SK-N-SH treated with all-trans-retinoic acid at 6 μM for 48 hours (cell line): ENCODE data around the gene ABCC2.

Experiments
- ATAC-seq: fragments of 200-7000 bp; cut with Tn5 transposase; 3 replicates; pipeline ENCODE4 v1.9.1; 2020; ENCODE audit warnings: mild to moderate bottlenecking, moderate library complexity
- ARNTL ChIP-seq: fragments of 450-650 bp; formaldehyde crosslinking; IDR thresholded peaks from 2 replicates; pipeline ENCODE4 v1.5.0; 2020; ENCODE audit warnings: low read depth, mild to moderate bottlenecking, moderate library complexity, borderline replicate concordance
- BACH2 ChIP-seq: fragments of 250-450 bp; sonication (Bioruptor Pico); IDR thresholded peaks from 2 replicates; pipeline ENCODE4 v1.9.0; 2021; ENCODE audit warnings: mild to moderate bottlenecking, borderline replicate concordance
- CSDC2 ChIP-seq: fragments of 250-450 bp; sonication (Bioruptor Pico); IDR thresholded peaks from 2 replicates; pipeline ENCODE4 v1.5.0; 2020; ENCODE audit warnings: mild to moderate bottlenecking, moderate library complexity
- ESRRG ChIP-seq: fragments of 250-450 bp; sonication (Bioruptor Pico); IDR thresholded peaks from 2 replicates; pipeline ENCODE4 v1.6.1; 2021; ENCODE audit warnings: mild to moderate bottlenecking
- GLIS3 ChIP-seq: fragments of 250-450 bp; sonication (Bioruptor Pico); IDR thresholded peaks from 2 replicates; pipeline ENCODE4 v1.5.0; 2020; ENCODE audit warnings: mild to moderate bottlenecking, moderate library complexity
- ISL1 ChIP-seq: fragments of 250-450 bp; sonication (Bioruptor Pico); IDR thresholded peaks from 2 replicates; pipeline ENCODE4 v2.1.2; 2022; ENCODE audit warnings: mild to moderate bottlenecking, moderate library complexity
- OSR1 ChIP-seq: fragments of 250-450 bp; sonication (Bioruptor Pico); IDR thresholded peaks from 2 replicates; pipeline ENCODE4 v1.8.0; 2022; ENCODE audit warnings: moderate library complexity, mild to moderate bottlenecking, inconsistent platforms
- PPARA ChIP-seq: fragments of 250-450 bp; sonication (Bioruptor Pico); IDR thresholded peaks from 2 replicates; pipeline ENCODE4 v1.5.0; 2020; ENCODE audit warnings: mild to moderate bottlenecking, borderline replicate concordance
- RARB ChIP-seq: fragments of 250-450 bp; sonication (Bioruptor Pico); IDR thresholded peaks from 2 replicates; pipeline ENCODE4 v1.8.0; 2021; ENCODE audit warnings: mild to moderate bottlenecking, moderate library complexity
- SNAI2 ChIP-seq: fragments of 250-450 bp; sonication (Bioruptor Pico); IDR thresholded peaks from 2 replicates; pipeline ENCODE4 v1.5.0; 2020; ENCODE audit warnings: mild to moderate bottlenecking, moderate library complexity
- TCF4 ChIP-seq: fragments of 250-450 bp; sonication (Bioruptor Pico); IDR thresholded peaks from 2 replicates; pipeline ENCODE4 v1.8.0; 2021; ENCODE audit warnings: mild to moderate bottlenecking, moderate library complexity, borderline replicate concordance
- TOX ChIP-seq: fragments of 250-450 bp; sonication (Bioruptor Pico); IDR thresholded peaks from 2 replicates; pipeline ENCODE4 v1.8.0; 2021; ENCODE audit warnings: mild to moderate bottlenecking, moderate library complexity, borderline replicate concordance
- ZC3H10 ChIP-seq: fragments of 250-450 bp; sonication (Bioruptor Pico); IDR thresholded peaks from 2 replicates; pipeline ENCODE4 v1.5.1; 2021; ENCODE audit warnings: mild to moderate bottlenecking, moderate library complexity
- ZFP3 ChIP-seq: fragments of 250-450 bp; sonication (Bioruptor Pico); IDR thresholded peaks from 2 replicates; pipeline ENCODE4 v1.5.0; 2020; ENCODE audit warnings: mild to moderate bottlenecking, moderate library complexity
- ZNF565 ChIP-seq: fragments of 450-650 bp; formaldehyde crosslinking; conservative IDR thresholded peaks from 2 replicates; pipeline ENCODE4 v1.5.0; 2020; ENCODE audit warnings: low read depth, mild to moderate bottlenecking, moderate library complexity
- ZNF8 ChIP-seq: fragments of 450-650 bp; formaldehyde crosslinking; IDR thresholded peaks from 2 replicates; pipeline ENCODE4 v1.5.0; 2020; ENCODE audit warnings: mild to moderate bottlenecking, moderate library complexity
- TF ChIP-seq, protein P1 (sequence below): fragments of 250-450 bp; sonication (Bioruptor Pico); IDR thresholded peaks from 2 replicates; pipeline ENCODE4 v1.8.0; 2020; ENCODE audit warnings: mild to moderate bottlenecking, moderate library complexity, borderline replicate concordance
- TF ChIP-seq, protein P2 (sequence below): fragments of 250-450 bp; sonication (Bioruptor Pico); IDR thresholded peaks from 2 replicates; pipeline ENCODE4 v1.5.1; 2020; ENCODE audit warnings: low read depth, mild to moderate bottlenecking, moderate library complexity
- TF ChIP-seq, protein P3 (sequence below): fragments of 250-450 bp; sonication (Bioruptor Pico); IDR thresholded peaks from 2 replicates; pipeline ENCODE4 v1.5.1; 2021; ENCODE audit warnings: mild to moderate bottlenecking, moderate library complexity
- TF ChIP-seq, protein P4 (sequence below): fragments of 250-450 bp; sonication (Bioruptor Pico); IDR thresholded peaks from 2 replicates; pipeline ENCODE4 v1.8.0; 2021; ENCODE audit warnings: low read depth, mild to moderate bottlenecking, moderate library complexity, borderline replicate concordance

The ABCC2 gene

DNA sequence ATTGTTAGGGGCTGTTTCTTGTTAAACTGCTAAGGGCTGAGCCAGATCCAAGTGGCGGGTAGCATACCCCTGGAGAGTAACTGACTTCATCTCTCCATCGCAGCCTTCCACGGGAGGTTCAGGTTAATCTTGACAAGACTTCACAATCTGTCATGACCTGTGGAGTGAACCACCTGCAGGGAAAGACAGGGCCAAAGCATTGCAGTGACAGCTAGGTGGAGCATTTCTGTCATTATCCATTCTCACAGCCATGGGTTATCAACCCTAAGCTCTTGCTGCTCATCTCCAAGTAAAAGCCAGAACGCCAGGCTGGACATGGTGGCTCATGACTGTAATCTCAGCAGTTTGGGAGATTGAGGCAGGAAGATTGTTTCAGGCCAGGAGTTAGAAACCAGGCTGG, 17.2 kb downstream of the ABCC2 start (continued):
- TF ChIP-seq, protein P1, sequence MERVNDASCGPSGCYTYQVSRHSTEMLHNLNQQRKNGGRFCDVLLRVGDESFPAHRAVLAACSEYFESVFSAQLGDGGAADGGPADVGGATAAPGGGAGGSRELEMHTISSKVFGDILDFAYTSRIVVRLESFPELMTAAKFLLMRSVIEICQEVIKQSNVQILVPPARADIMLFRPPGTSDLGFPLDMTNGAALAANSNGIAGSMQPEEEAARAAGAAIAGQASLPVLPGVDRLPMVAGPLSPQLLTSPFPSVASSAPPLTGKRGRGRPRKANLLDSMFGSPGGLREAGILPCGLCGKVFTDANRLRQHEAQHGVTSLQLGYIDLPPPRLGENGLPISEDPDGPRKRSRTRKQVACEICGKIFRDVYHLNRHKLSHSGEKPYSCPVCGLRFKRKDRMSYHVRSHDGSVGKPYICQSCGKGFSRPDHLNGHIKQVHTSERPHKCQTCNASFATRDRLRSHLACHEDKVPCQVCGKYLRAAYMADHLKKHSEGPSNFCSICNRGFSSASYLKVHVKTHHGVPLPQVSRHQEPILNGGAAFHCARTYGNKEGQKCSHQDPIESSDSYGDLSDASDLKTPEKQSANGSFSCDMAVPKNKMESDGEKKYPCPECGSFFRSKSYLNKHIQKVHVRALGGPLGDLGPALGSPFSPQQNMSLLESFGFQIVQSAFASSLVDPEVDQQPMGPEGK (CRISPR knock-in tag), result no peak
- TF ChIP-seq ISL1 (no peak), ZNF8 (CRISPR knock-in tag) (no peak), ARNTL (CRISPR knock-in tag) (no peak), ESRRG (CRISPR knock-in tag) (no peak), OSR1 (CRISPR knock-in tag) (no peak)
- TF ChIP-seq, protein P2, sequence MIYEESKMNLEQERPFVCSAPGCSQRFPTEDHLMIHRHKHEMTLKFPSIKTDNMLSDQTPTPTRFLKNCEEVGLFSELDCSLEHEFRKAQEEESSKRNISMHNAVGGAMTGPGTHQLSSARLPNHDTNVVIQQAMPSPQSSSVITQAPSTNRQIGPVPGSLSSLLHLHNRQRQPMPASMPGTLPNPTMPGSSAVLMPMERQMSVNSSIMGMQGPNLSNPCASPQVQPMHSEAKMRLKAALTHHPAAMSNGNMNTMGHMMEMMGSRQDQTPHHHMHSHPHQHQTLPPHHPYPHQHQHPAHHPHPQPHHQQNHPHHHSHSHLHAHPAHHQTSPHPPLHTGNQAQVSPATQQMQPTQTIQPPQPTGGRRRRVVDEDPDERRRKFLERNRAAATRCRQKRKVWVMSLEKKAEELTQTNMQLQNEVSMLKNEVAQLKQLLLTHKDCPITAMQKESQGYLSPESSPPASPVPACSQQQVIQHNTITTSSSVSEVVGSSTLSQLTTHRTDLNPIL (CRISPR knock-in tag), result no peak
- TF ChIP-seq, protein P3, sequence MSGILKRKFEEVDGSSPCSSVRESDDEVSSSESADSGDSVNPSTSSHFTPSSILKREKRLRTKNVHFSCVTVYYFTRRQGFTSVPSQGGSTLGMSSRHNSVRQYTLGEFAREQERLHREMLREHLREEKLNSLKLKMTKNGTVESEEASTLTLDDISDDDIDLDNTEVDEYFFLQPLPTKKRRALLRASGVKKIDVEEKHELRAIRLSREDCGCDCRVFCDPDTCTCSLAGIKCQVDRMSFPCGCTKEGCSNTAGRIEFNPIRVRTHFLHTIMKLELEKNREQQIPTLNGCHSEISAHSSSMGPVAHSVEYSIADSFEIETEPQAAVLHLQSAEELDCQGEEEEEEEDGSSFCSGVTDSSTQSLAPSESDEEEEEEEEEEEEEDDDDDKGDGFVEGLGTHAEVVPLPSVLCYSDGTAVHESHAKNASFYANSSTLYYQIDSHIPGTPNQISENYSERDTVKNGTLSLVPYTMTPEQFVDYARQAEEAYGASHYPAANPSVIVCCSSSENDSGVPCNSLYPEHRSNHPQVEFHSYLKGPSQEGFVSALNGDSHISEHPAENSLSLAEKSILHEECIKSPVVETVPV (CRISPR knock-in tag), result no peak

DNA sequence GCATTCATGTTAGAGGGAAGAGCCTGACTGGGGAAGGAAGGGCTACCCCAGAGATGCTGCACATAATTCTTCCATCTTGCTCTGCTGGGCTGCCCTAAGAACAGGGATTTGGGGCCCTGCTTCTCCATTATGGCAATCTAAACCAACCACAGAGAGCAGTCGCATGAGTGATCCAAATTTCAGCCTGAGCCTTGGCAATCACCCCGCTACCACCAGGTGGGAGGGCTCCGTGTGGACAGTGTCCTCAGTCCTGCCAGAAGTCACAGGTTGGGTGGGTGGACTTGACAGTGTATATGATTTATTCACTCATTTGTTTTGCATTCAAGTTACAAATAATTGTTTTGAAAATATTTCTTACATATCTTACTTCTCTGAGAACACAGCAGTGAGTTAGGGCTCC, 22.0 kb downstream of the ABCC2 start:
- TF ChIP-seq ZNF565 (no peak), ZNF8 (CRISPR knock-in tag) (no peak), ESRRG (CRISPR knock-in tag) (no peak), ZFP3 (CRISPR knock-in tag) (no peak), GLIS3 (CRISPR knock-in tag) (no peak), OSR1 (CRISPR knock-in tag) (no peak), SNAI2 (no peak), PPARA (no peak), ARNTL (CRISPR knock-in tag) (no peak), ZC3H10 (CRISPR knock-in tag) (no peak), TCF4 (CRISPR knock-in tag) (no peak), BACH2 (CRISPR knock-in tag) (no peak), TOX (CRISPR knock-in tag) (no peak), RARB (no peak), CSDC2 (no peak)
- TF ChIP-seq, protein P4, sequence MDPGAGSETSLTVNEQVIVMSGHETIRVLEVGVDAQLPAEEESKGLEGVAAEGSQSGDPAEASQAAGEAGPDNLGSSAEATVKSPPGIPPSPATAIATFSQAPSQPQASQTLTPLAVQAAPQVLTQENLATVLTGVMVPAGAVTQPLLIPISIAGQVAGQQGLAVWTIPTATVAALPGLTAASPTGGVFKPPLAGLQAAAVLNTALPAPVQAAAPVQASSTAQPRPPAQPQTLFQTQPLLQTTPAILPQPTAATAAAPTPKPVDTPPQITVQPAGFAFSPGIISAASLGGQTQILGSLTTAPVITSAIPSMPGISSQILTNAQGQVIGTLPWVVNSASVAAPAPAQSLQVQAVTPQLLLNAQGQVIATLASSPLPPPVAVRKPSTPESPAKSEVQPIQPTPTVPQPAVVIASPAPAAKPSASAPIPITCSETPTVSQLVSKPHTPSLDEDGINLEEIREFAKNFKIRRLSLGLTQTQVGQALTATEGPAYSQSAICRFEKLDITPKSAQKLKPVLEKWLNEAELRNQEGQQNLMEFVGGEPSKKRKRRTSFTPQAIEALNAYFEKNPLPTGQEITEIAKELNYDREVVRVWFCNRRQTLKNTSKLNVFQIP (CRISPR knock-in tag), result no peak
- TF ChIP-seq, protein P3 (CRISPR knock-in tag), result no peak
- TF ChIP-seq, protein P1 (CRISPR knock-in tag), result no peak
- TF ChIP-seq, protein P2 (CRISPR knock-in tag), result no peak
- no peak for ATAC-seq
